HFFc6 (cell line): ENCODE data around the gene CMTM4. TPM values are rescaled to one million over a fixed set of nuclear protein-coding genes. Genes with fewer than 3 reads are reported as not detected.
"Not testable (repeated sequence)": the region's sequence is repeated elsewhere in the genome, so short reads cannot be mapped to it uniquely, and the experiment has no call there.

ENCODE experiments used
- DNase-seq: peaks from one replicate; pipeline ENCODE4 v3.0.0-alpha.2; 2018
- H3K27ac Mint-ChIP-seq: 2 replicates; pipeline ENCODE4 v1.8.0; 2020; ENCODE audit warnings: mild to moderate bottlenecking, mixed read lengths
- H3K27me3 Mint-ChIP-seq: 2 replicates; pipeline ENCODE4 v1.8.0; 2021; ENCODE audit warnings: mild to moderate bottlenecking, moderate library complexity, mixed read lengths; ENCODE audit not compliant: insufficient read depth
- H3K36me3 Mint-ChIP-seq: 2 replicates; pipeline ENCODE4 v1.8.0; 2021; ENCODE audit warnings: low read depth, mixed read lengths
- H3K4me1 Mint-ChIP-seq: 2 replicates; pipeline ENCODE4 v1.8.0; 2020; ENCODE audit warnings: low read depth, mixed read lengths
- H3K4me3 Mint-ChIP-seq: 2 replicates; pipeline ENCODE4 v1.8.0; 2020; ENCODE audit warnings: mild to moderate bottlenecking, moderate library complexity, mixed read lengths
- H3K9me3 Mint-ChIP-seq: 2 replicates; pipeline ENCODE4 v1.8.0; 2020; ENCODE audit warnings: mild to moderate bottlenecking, mixed read lengths
- total RNA-seq, 6 experiments: library from RNA; stranded (reverse); fragmentation: NEBNext Ultra II Directional; extraction: Animal tissue kit (Norgen Biotek cat#: 25700); gene quantifications; 2 replicates in 1 of 6; 3 replicates in 5 of 6; pipeline ENCODE4 v1.2.3, GENCODE V29; 2021
- TF ChIP-seq, protein P1 (sequence below): fragments of 200-600 bp; sonication (generic); IDR thresholded peaks from 2 replicates; pipeline ENCODE4 v1.5.0; 2021; ENCODE audit warnings: antibody characterized with exemption, mild to moderate bottlenecking

The CMTM4 gene
- total RNA-seq, 6 experiments from 2014 or later, result 14.2 to 22.0 (median 18.8) TPM

DNA sequence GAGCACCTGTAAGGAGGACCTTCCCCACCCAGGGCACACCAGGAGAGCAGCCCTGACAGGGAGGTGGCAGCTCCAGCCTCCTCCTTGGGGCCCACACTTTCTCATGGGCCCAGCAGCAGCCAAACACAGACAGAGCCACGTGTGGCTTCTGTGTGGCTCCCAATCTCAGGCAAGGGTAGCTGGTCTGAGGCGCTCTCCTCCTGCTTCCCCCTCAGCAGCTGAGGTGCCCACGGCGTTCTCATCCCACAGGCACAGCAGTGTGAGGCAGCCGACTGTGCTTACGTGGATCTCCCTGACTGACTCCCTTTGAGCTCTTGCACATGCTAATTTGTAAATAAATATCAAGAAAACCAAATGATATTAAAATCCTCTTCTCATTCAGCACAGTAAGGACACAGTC lies 61.1 kb downstream of the CMTM4 start:
- TF ChIP-seq, protein P1, sequence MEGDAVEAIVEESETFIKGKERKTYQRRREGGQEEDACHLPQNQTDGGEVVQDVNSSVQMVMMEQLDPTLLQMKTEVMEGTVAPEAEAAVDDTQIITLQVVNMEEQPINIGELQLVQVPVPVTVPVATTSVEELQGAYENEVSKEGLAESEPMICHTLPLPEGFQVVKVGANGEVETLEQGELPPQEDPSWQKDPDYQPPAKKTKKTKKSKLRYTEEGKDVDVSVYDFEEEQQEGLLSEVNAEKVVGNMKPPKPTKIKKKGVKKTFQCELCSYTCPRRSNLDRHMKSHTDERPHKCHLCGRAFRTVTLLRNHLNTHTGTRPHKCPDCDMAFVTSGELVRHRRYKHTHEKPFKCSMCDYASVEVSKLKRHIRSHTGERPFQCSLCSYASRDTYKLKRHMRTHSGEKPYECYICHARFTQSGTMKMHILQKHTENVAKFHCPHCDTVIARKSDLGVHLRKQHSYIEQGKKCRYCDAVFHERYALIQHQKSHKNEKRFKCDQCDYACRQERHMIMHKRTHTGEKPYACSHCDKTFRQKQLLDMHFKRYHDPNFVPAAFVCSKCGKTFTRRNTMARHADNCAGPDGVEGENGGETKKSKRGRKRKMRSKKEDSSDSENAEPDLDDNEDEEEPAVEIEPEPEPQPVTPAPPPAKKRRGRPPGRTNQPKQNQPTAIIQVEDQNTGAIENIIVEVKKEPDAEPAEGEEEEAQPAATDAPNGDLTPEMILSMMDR, result no peak
- Mint-ChIP-seq H3K27ac (no peak overlapping the region), H3K27me3 (peaks cover 4% of the 10 kb centered on the region)

DNA sequence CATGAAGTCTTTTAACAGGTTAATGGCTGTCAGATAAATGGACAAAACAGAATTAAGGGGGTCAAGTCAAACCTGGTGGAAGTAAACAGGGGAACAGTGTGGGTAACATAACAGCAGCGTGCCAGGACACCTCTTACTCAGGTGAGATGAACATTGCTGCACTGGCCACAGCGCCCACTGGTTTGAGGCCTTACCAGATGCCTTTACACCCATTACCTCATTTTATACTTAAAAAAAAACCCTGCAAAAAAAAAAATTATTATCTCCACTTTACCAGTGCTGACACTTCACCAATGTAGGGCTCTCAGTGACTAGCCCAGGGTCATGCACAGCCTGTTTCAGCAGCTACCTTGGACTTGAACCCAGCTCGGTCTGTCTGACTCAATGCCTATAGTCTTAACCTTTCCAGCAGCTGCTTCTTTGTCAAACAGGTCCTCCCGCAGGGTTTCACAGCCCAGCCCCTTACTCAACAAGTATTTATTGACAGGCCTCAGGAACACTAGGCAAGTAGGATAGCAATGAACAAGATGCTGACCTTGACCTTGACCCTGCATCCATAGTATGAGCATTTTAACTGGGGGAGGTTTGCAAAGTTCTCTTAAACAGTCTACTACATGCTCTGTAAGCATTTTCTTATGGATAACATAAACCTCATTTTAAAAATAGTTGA lies 61.9 kb downstream of the CMTM4 start:
- H3K27me3 Mint-ChIP-seq, result peaks cover 4% of the 10 kb centered on the region
- peaks cover 15% of the 10 kb centered on the region for H3K4me1 Mint-ChIP-seq
- no peak for DNase-seq
- no peak overlapping the region for H3K27ac Mint-ChIP-seq
- TF ChIP-seq, protein P1, result no peak
- no peak overlapping the region for H3K4me3 Mint-ChIP-seq
- H3K36me3 Mint-ChIP-seq, result no peaks in the 10 kb centered on the region
- no peaks in the 10 kb centered on the region for H3K9me3 Mint-ChIP-seq

More for the DNA sequence above, 61.1 kb downstream of the CMTM4 start:
- Mint-ChIP-seq H3K4me1 (peaks cover 15% of the 10 kb centered on the region), H3K4me3 (no peak overlapping the region), H3K36me3 (no peaks in the 10 kb centered on the region), H3K9me3 (no peaks in the 10 kb centered on the region)
- DNase-seq, result no peak

DNA sequence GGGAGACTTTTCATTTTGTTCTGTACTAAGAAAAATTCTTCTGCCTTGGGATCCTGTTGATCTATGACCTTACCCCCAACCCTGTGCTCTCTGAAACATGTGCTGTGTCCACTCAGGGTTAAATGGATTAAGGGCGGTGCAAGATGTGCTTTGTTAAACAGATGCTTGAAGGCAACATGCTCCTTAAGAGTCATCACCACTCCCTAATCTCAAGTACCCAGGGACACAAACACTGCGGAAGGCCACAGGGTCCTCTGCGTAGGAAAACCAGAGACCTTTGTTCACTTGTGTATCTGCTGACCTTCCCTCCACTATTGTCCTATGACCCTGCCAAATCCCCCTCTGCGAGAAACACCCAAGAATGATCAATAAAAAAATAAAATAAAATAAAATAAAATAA lies 65.0 kb downstream of the CMTM4 start:
- not testable (repeated sequence) for H3K27ac Mint-ChIP-seq, H3K4me3 Mint-ChIP-seq, H3K27me3 Mint-ChIP-seq, H3K4me1 Mint-ChIP-seq, H3K36me3 Mint-ChIP-seq, DNase-seq, H3K9me3 Mint-ChIP-seq

DNA sequence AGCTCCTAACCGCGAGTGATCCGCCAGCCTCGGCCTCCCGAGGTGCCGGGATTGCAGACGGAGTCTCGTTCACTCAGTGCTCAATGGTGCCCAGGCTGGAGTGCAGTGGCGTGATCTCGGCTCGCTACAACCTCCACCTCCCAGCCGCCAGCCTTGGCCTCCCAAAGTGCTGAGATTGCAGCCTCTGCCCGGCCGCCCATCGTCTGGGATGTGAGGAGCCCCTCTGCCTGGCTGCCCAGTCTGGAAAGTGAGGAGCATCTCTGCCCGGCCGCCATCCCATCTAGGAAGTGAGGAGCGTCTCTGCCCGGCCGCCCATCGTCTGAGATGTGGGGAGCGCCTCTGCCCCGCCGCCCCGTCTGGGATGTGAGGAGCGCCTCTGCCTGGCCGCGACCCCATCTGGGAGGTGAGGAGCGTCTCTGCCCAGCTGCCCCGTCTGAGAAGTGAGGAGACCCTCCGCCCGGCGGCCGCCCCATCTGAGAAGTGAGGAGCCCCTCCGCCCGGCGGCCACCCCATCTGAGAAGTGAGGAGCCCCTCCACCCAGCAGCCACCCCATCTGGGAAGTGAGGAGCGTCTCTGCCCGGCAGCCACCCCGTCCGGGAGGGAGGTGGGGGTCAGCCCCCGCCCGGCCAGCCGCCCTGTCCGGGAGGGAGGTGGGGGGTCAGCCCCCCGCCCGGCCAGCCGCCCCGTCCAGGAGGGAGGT lies 65.8 kb downstream of the CMTM4 start:
- not testable (repeated sequence) for DNase-seq, H3K4me3 Mint-ChIP-seq, H3K4me1 Mint-ChIP-seq, H3K36me3 Mint-ChIP-seq, H3K27me3 Mint-ChIP-seq, H3K9me3 Mint-ChIP-seq, H3K27ac Mint-ChIP-seq

DNA sequence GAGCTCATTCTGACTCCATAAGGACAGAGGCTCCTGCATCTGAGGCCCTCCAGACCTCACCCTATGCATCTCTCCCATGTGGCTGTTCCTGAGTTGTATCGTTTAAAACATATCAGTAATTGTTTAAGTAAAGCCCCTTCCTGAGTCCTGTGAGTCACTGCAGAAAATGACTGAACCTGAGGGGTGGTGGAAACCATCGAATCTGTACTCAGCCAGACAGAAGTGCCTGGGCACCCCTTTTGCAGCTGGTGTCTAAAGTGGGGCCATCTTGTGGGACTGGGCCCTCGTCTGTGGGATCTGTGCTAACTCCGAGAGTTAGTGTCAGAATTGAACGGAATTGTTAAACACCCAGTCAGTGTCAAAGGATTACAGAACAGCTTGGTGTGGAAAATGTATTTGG lies 66.7 kb downstream of the CMTM4 start:
- H3K4me3 Mint-ChIP-seq, result no peak overlapping the region
- H3K9me3 Mint-ChIP-seq, result no peaks in the 10 kb centered on the region
- DNase-seq, result no peak
- peaks cover 3% of the 10 kb centered on the region for H3K27me3 Mint-ChIP-seq
- TF ChIP-seq, protein P1, result no peak
- H3K36me3 Mint-ChIP-seq, result no peaks in the 10 kb centered on the region
- no peaks in the 10 kb centered on the region for H3K4me1 Mint-ChIP-seq
- H3K27ac Mint-ChIP-seq, result no peak overlapping the region

DNA sequence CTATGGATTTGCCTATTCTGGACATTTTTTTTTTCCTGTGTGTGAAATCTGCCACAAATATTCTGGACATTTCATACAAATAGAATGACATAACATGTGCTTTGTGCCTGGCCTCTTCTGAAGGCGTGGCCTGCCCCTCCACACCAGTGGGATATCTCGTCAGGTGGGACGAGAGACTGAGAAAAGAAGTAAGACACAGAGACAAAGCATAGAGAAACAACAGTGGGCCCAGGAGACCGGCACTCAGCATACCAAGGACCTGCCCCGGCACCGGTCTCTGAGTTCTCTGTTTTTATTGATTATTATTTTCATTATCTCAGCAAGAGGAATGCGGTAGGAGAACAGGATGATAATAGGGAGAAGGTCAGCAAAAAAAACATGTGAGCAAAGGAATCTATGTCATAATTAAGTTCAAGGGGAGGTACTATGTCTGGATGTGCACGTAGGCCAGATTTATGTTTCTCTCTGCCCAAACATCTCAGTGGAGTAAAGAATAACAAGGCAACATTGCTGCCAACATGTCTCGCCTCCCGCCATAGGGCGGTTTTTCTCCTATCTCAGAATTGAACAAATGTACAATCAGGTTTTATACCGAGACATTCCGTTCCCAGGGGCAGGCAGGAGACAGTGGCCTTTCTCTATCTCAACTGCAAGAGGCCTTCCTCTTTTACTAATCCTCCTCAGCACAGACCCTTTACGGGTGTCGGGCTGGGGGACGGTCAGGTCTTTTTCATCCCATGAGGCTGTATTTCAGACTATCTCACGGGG lies 68.7 kb downstream of the CMTM4 start:
- not testable (repeated sequence) for H3K27ac Mint-ChIP-seq

DNA sequence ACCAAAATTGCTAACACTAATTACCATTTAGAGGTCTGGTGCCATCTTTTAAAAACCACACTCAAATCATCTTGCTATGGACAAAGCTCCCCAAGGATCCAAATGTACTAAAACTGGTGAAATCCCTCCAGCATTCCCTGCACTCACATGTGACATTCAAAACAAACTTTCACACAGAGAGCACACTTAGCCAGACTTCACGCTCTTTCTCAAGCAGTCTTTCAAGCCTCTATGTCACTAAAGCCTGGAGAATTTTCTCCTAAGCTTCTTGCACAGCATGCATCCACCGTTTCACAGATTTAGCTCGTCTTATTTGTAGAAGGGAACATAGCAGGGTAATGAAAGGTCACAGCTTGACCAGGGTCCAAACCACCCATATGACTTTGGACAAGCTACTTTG lies 72.8 kb downstream of the CMTM4 start:
- Mint-ChIP-seq H3K9me3 (no peaks in the 10 kb centered on the region), H3K27ac (no peak overlapping the region), H3K4me1 (peaks cover 30% of the 10 kb centered on the region), H3K36me3 (peaks cover 5% of the 10 kb centered on the region), H3K27me3 (peaks cover 5% of the 10 kb centered on the region), H3K4me3 (no peak overlapping the region)
- no peak for DNase-seq
- TF ChIP-seq, protein P1, result no peak

More for the DNA sequence above, 68.7 kb downstream of the CMTM4 start:
- not testable (repeated sequence) for H3K27me3 Mint-ChIP-seq, H3K36me3 Mint-ChIP-seq, H3K4me3 Mint-ChIP-seq, H3K4me1 Mint-ChIP-seq, H3K9me3 Mint-ChIP-seq, DNase-seq
